ENCODE measurements around the gene RNU4-1. TPM values are rescaled to one million over a fixed set of nuclear protein-coding genes. Genes with fewer than 3 reads are reported as not detected.
A peak's percentile ranks its signal among the peaks of the same experiment; 100 is the strongest.
"Not testable (repeated sequence)": the region's sequence is repeated elsewhere in the genome, so short reads cannot be mapped to it uniquely, and the experiment has no call there.

The RNU4-1 gene
- not detected for polyA plus RNA-seq (2013, experiment 1 of 2; ENCODE audit: insufficient read length)
- not detected for polyA plus RNA-seq (2013, experiment 2 of 2; ENCODE audit: insufficient read length)

- DNase-seq, result peak; percentile 98
Observed at GRCh38 chr12:120292661-120293531, at the start of gene RNU4-1. RNU4-1 (minus strand) TSS chr12:120293237.

GRCh38 chr12:120342175-120343038 is 49.4 kb upstream of the RNU4-1 start:
- DNase-seq, result no peak

GRCh38 chr12:120339256-120339655 is 46.2 kb upstream of the RNU4-1 start:
- no peak for DNase-seq

GRCh38 chr12:120337730-120338129 is 44.7 kb upstream of the RNU4-1 start:
- DNase-seq, result no peak

- DNase-seq, result not testable (repeated sequence)
Observed at GRCh38 chr12:120336392-120336791, 43.4 kb upstream of the RNU4-1 start.

- DNase-seq, result peak; percentile 38
Observed at GRCh38 chr12:120335447-120335846, 42.4 kb upstream of the RNU4-1 start.

- DNase-seq, result no peak
Observed at GRCh38 chr12:120332523-120332922, 39.5 kb upstream of the RNU4-1 start.

GRCh38 chr12:120332041-120332440 is 39.0 kb upstream of the RNU4-1 start:
- DNase-seq, result no peak

GRCh38 chr12:120331390-120331789 is 38.4 kb upstream of the RNU4-1 start:
- DNase-seq, result no peak

GRCh38 chr12:120328228-120328627 is 35.2 kb upstream of the RNU4-1 start:
- DNase-seq, result no peak

GRCh38 chr12:120327593-120327992 is 34.6 kb upstream of the RNU4-1 start, which contains the start of gene PLA2G1B:
PLA2G1B (minus strand) TSS chr12:120327779; CDS start chr12:120327753, 26 bp downstream.
- no peak for DNase-seq

- no peak for DNase-seq
Observed at GRCh38 chr12:120324841-120325417, 31.9 kb upstream of the RNU4-1 start.

- no peak for DNase-seq
Observed at GRCh38 chr12:120323772-120324171, 30.7 kb upstream of the RNU4-1 start.

- DNase-seq, result no peak
Observed at GRCh38 chr12:120321382-120322202, 28.6 kb upstream of the RNU4-1 start.

- peak; percentile 99 for DNase-seq
Observed at GRCh38 chr12:120317224-120318105, 24.4 kb upstream of the RNU4-1 start.

- DNase-seq, result no peak
Observed at GRCh38 chr12:120316798-120317223, 23.8 kb upstream of the RNU4-1 start.

- no peak for DNase-seq
Observed at GRCh38 chr12:120314220-120314619, 21.2 kb upstream of the RNU4-1 start.

GRCh38 chr12:120301962-120302815 is 9.2 kb upstream of the RNU4-1 start, which contains the start of gene SIRT4:
SIRT4 (plus strand) TSS chr12:120302321; CDS start chr12:120303562, 1,241 bp downstream.
- peak; percentile 95 for DNase-seq

GRCh38 chr12:120292411-120292660 is 701 bp downstream of the RNU4-1 start:
- DNase-seq, result no peak
